Endothelial cell of umbilical vein (primary cell): Measurements from ENCODE around the gene RBM22. TPM values are rescaled to one million over a fixed set of nuclear protein-coding genes. Genes with fewer than 3 reads are reported as not detected.

Source experiments
- BruUV-seq: library from RNA; stranded (reverse); fragments of 400-500 nt; replicated peaks from 2 replicates; lab custom pipeline; 2021; lab: Mats Ljungman, UMichigan
- CTCF ChIA-PET: fragments of 300-600, 350-600 bp; sonication (Branson Sonifier 250); formaldehyde crosslinking; loops from one replicate; lab custom pipeline; 2021; ENCODE audit warnings: antibody characterized with exemption, inconsistent platforms; lab: Charles Lee
- POLR2A ChIA-PET: fragments of 300-600, 350-600 bp; sonication (Branson Sonifier 250); formaldehyde crosslinking; loops from one replicate; lab custom pipeline; 2021; ENCODE audit warnings: antibody characterized with exemption, inconsistent platforms; lab: Charles Lee
- DNase-seq: peaks from one replicate; pipeline ENCODE4 v3.0.0-alpha.2; 2011; ENCODE audit warnings: low read depth, low spot score
- FAIRE-seq: peaks from 2 replicates; lab custom pipeline; 2011; peaks lifted over from hg19 to GRCh38; lab: Jason Lieb, UNC
- H2AFZ ChIP-seq: 2 replicates; pipeline ENCODE4 v1.6.0; 2012; ENCODE audit warnings: low read depth, low read length, control low read depth, inconsistent platforms
- H3K27ac ChIP-seq: 2 replicates; pipeline ENCODE4 v1.5.1; 2011; ENCODE audit warnings: low read depth, mild to moderate bottlenecking, control low read depth, low read length, moderate library complexity; ENCODE audit not compliant: insufficient read depth
- H3K27me3 ChIP-seq, 2 experiments: 2 replicates each; pipeline versions ENCODE4 v1.6.0 to v1.6.1; 2011; ENCODE audit warnings: low read length in 2 of 2, mixed read lengths in 1 of 2; ENCODE audit not compliant: control insufficient read depth in 2 of 2, insufficient read depth in 2 of 2
- H3K36me3 ChIP-seq, 2 experiments: 2 replicates in 1 of 2; 3 replicates in 1 of 2; pipeline ENCODE4 v1.5.1; 2011; ENCODE audit warnings: low read length in 2 of 2, mild to moderate bottlenecking in 1 of 2, moderate library complexity in 1 of 2; ENCODE audit not compliant: control insufficient read depth in 2 of 2, insufficient read depth in 2 of 2; ENCODE audit errors: extremely low read depth in 1 of 2
- H3K4me1 ChIP-seq: 3 replicates; pipeline ENCODE4 v1.5.1; 2011; ENCODE audit warnings: mild to moderate bottlenecking, low read length; ENCODE audit not compliant: control insufficient read depth, insufficient read depth; ENCODE audit errors: extremely low read depth
- H3K4me2 ChIP-seq: 2 replicates; pipeline ENCODE4 v1.6.1; 2011; ENCODE audit warnings: low read length, control low read depth, mixed read lengths; ENCODE audit not compliant: insufficient read depth
- H3K4me3 ChIP-seq, 3 experiments: fragments of 200-600 bp in 1 of 3; sonication (generic), shearing (Covaris generic) in 1 of 3; replicated peaks in 1 of 3; 2 replicates each; pipeline ENCODE4 v1.5.1; 2011 to 2016; ENCODE audit warnings: control low read depth in 3 of 3, low read length in 3 of 3, mild to moderate bottlenecking in 2 of 3, inconsistent platforms in 1 of 3, low read depth in 1 of 3, moderate library complexity in 1 of 3; ENCODE audit not compliant: insufficient read depth in 1 of 3
- H3K79me2 ChIP-seq: 2 replicates; pipeline ENCODE4 v1.6.0; 2012; ENCODE audit warnings: low read length, inconsistent platforms; ENCODE audit not compliant: control insufficient read depth, insufficient read depth
- H3K9ac ChIP-seq: replicated peaks from 2 replicates; pipeline ENCODE3; 2011; ENCODE audit warnings: low read length, control low read depth; ENCODE audit not compliant: insufficient read depth; ENCODE audit errors: extremely low read depth
- H3K9me1 ChIP-seq: replicated peaks from 3 replicates; pipeline ENCODE4 v1.6.0; 2011; ENCODE audit warnings: mild to moderate bottlenecking, low read length; ENCODE audit not compliant: control insufficient read depth, insufficient read depth; ENCODE audit errors: extremely low read depth
- H3K9me3 ChIP-seq: replicated peaks from 2 replicates; pipeline ENCODE4 v1.5.1; 2012; ENCODE audit warnings: low read length, inconsistent platforms; ENCODE audit not compliant: control insufficient read depth, insufficient read depth
- H4K20me1 ChIP-seq: replicated peaks from 2 replicates; pipeline ENCODE3; 2011; ENCODE audit warnings: mild to moderate bottlenecking, low read length; ENCODE audit not compliant: control insufficient read depth, insufficient read depth; ENCODE audit errors: extremely low read depth
- EZH2 ChIP-seq: IDR thresholded peaks from 2 replicates; pipeline ENCODE4 v1.6.1; 2012; ENCODE audit warnings: borderline replicate concordance, low read depth, mild to moderate bottlenecking, moderate library complexity, low read length, inconsistent platforms; ENCODE audit not compliant: severe bottlenecking
- FOS ChIP-seq: IDR thresholded peaks from 2 replicates; pipeline ENCODE4 v1.6.1; 2011; ENCODE audit warnings: mild to moderate bottlenecking, low read length, moderate library complexity, borderline replicate concordance; ENCODE audit not compliant: insufficient read depth
- GATA2 ChIP-seq: IDR thresholded peaks from 2 replicates; pipeline ENCODE4 v1.7.0; 2011; ENCODE audit warnings: low read depth, mild to moderate bottlenecking, moderate library complexity, mixed read lengths, low read length; ENCODE audit not compliant: insufficient read length, insufficient read depth
- JUN ChIP-seq: IDR thresholded peaks from 2 replicates; pipeline ENCODE4 v1.6.1; 2011; ENCODE audit warnings: borderline replicate concordance, low read depth; ENCODE audit not compliant: insufficient read length, insufficient read depth
- MYC ChIP-seq: IDR thresholded peaks from one replicate; pipeline ENCODE4 v1.6.1; 2011; ENCODE audit warnings: mild to moderate bottlenecking, low read depth, low read length
- POLR2A ChIP-seq: IDR thresholded peaks from 2 replicates; pipeline ENCODE4 v1.6.1; 2012; ENCODE audit warnings: low read depth, mild to moderate bottlenecking, control low read depth, low read length
- POLR2AphosphoS5 ChIP-seq: IDR thresholded peaks from 2 replicates; pipeline ENCODE4 v1.6.1; 2012; ENCODE audit warnings: low read depth, mild to moderate bottlenecking, control low read depth, low read length, moderate library complexity; ENCODE audit not compliant: insufficient read depth
- dilution Hi-C: fragments of 300-500 bp; cut with MboI; formaldehyde crosslinking; loops from one replicate; pipeline ENCODE4 v1.15.0; 2019; ENCODE audit warnings: low sequenced_read_pairs; ENCODE audit not compliant: extremely low pct_ligation_motif_present
- intact Hi-C: fragments of 100-400 bp; cut with micrococcal nuclease; formaldehyde crosslinking; loops from one replicate; pipeline ENCODE4 v1.10.0; 2022
- polyA plus RNA-seq, 4 experiments: library from polyadenylated mRNA; depleted of rRNA in 3 of 4; stranded (reverse) in 3 of 4; unstranded in 1 of 4; fragments of >200 nt; gene quantifications; 2 replicates each; pipeline versions ENCODE4 v1.2.1 to v1.2.3, GENCODE V29; 2011 to 2012; ENCODE audit warnings: missing spikeins in 1 of 4
- total RNA-seq: library from RNA; stranded (reverse); gene quantifications from 2 replicates; pipeline ENCODE4 v1.2.3, GENCODE V29; 2021
- TF ChIP-seq, protein P1 (sequence below): IDR thresholded peaks from 2 replicates; pipeline ENCODE4 v1.6.1; 2011; ENCODE audit not compliant: insufficient read depth, insufficient read length
- TF ChIP-seq, protein P2 (sequence below), 2 donors: IDR thresholded peaks; 1 replicate in 1 of 2; 2 replicates in 1 of 2; pipeline ENCODE4 v1.5.1; 2011; ENCODE audit warnings: low read length in 2 of 2, mild to moderate bottlenecking in 2 of 2, moderate library complexity in 2 of 2, control low read depth in 1 of 2, inconsistent platforms in 1 of 2, low read depth in 1 of 2; ENCODE audit not compliant: insufficient read depth in 1 of 2; ENCODE audit errors: extremely low read depth in 1 of 2

RBM22 gene
- total and polyA plus RNA-seq, 2 donors (not counting 3 experiments of a cell fraction or from before 2014, with no cell fraction given): 41.8 to 51.2 TPM

DNA sequence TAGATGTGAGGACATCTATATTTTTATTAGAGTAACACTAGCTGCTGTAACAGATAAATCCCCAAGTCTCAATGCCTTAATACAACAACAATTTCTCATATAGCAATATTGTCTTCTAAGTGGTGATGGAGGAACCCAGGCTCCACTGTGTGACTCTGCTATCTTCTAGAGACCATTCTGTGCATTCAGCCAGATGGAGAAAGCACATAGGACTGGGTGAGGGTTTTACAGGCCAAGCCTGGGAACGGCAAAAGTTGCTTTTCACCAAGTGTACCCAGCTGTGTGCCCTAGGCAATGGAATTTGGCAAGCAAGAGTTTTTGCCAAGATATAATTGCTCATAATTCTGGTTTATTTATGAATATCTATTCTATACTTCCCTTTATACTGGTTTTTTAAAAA, 11.7 kb downstream of the RBM22 start:
- dilution Hi-C loops (no loop called here), intact Hi-C loops (no loop called here)
- H3K27ac ChIP-seq: no peak overlapping the region
- no peak for DNase-seq
- H3K27me3 ChIP-seq: no peaks in the 10 kb centered on the region
- H3K9me3 ChIP-seq: no peaks in the 10 kb centered on the region
- no peak overlapping the region for H3K4me2 ChIP-seq
- H3K4me1 ChIP-seq: no peaks in the 10 kb centered on the region
- CTCF ChIA-PET: interaction anchor here (1.7 kb wide), 1 partner anchor 11 kb away, joined by 8 read pairs; the partner anchor contains the start of gene RBM22
- FAIRE-seq: no peak
- H3K36me3 ChIP-seq: peaks cover 19 to 21% of the 10 kb centered on the region in 2 experiments
- H4K20me1 ChIP-seq: no peaks in the 10 kb centered on the region
- H3K9me1 ChIP-seq: no peaks in the 10 kb centered on the region
- POLR2A ChIA-PET: no interaction called here
- no TSS peak for BruUV-seq
- H3K4me3 ChIP-seq: no peak overlapping the region
- no peaks in the 10 kb centered on the region for H3K79me2 ChIP-seq
- no peak for TF ChIP-seq EZH2
- no peak for TF ChIP-seq POLR2A
- TF ChIP-seq MYC: no peak
- TF ChIP-seq JUN: no peak
- TF ChIP-seq FOS: no peak
- TF ChIP-seq, protein P1, sequence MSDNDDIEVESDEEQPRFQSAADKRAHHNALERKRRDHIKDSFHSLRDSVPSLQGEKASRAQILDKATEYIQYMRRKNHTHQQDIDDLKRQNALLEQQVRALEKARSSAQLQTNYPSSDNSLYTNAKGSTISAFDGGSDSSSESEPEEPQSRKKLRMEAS: no peak
- TF ChIP-seq GATA2: no peak
- TF ChIP-seq POLR2AphosphoS5: no peak
- TF ChIP-seq, protein P2, sequence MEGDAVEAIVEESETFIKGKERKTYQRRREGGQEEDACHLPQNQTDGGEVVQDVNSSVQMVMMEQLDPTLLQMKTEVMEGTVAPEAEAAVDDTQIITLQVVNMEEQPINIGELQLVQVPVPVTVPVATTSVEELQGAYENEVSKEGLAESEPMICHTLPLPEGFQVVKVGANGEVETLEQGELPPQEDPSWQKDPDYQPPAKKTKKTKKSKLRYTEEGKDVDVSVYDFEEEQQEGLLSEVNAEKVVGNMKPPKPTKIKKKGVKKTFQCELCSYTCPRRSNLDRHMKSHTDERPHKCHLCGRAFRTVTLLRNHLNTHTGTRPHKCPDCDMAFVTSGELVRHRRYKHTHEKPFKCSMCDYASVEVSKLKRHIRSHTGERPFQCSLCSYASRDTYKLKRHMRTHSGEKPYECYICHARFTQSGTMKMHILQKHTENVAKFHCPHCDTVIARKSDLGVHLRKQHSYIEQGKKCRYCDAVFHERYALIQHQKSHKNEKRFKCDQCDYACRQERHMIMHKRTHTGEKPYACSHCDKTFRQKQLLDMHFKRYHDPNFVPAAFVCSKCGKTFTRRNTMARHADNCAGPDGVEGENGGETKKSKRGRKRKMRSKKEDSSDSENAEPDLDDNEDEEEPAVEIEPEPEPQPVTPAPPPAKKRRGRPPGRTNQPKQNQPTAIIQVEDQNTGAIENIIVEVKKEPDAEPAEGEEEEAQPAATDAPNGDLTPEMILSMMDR (IDR thresholded peaks at IDR 0.05; ENCODE audit: extremely low read depth in 1 of 2, insufficient read depth in 1 of 2, low read depth in 1 of 2, low read length in 2 of 2): no peak
- no peak overlapping the region for H3K9ac ChIP-seq
- H2AFZ ChIP-seq: no peak overlapping the region
